ENCODE data around the gene DSG1.
"Not testable (repeated sequence)": the region's sequence is repeated elsewhere in the genome, so short reads cannot be mapped to it uniquely, and the experiment has no call there.

The DSG1 gene

DNA sequence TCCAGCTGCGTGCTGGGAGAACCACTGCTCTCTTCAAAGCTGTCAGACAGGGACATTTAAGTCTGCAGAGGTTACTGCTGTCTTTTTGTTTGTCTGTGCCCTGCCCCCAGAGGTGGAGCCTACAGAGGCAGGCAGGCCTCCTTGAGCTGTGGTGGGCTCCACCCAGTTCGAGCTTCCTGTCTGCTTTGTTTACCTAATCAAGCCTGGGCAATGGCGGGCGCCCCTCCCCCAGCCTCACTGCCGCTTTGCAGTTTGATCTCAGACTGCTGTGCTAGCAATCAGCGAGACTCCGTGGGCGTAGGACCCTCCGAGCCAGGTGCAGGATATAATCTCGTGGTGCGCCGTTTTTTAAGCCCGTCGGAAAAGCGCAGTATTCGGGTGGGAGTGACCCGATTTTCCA, 35.4 kb downstream of the DSG1 start:
- DNase-seq (ENCODE audit: low spot score): not testable (repeated sequence)

DNA sequence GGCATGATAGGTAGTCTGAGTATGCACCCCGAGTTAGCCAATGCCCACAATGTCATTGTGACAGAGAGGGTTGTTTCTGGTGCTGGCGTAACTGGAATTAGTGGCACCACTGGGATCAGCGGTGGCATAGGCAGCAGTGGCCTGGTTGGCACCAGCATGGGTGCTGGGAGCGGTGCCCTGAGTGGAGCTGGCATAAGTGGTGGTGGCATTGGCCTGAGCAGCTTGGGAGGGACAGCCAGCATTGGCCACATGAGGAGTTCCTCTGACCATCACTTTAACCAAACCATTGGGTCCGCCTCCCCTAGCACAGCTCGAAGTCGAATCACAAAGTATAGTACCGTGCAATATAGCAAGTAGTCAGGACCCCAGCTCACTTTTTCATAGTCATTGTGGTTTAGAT, 37.0 kb downstream of the DSG1 start:
- DNase-seq (ENCODE audit: low spot score): no peak

DNA sequence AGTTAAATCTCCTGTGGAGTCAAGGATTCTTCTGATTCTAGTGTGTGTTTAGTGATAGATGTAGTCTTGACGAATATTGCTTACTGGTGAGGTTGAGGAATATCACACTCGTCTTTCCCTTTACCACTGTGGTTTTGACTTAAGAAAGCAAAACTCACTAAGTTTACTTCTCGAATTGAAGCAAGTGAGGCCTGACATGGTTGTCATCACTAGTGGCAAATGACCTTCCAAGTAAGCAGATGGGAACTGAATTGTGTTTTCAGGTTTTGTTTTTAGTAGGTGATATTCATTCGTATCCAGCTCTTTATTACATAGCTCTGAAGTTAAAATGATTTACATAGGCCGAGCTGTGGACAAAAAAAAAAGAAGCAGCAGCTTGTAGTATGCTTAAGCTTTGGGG, 38.1 kb downstream of the DSG1 start:
- DNase-seq (ENCODE audit: low spot score): no peak

DNA sequence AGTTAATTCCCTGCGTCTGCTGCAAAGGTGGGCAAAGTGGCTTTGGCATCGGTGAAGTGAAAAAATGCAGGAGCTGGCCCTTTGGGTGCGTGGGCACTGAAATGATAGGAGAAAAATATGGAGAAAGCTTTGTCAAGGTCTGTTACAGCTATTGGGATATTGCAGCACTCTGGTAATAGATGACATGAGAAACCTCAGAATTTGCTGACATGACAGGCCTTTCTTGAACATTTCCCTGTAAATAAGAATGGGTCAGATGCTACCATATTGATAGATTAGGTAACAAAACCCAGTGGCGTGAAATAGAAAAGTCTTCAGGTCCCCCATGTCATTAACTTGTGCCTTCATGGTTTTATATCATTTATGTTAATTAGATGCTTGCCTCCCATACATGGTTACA, 46.2 kb downstream of the DSG1 start:
- no peak for DNase-seq (ENCODE audit: low spot score)

DNA sequence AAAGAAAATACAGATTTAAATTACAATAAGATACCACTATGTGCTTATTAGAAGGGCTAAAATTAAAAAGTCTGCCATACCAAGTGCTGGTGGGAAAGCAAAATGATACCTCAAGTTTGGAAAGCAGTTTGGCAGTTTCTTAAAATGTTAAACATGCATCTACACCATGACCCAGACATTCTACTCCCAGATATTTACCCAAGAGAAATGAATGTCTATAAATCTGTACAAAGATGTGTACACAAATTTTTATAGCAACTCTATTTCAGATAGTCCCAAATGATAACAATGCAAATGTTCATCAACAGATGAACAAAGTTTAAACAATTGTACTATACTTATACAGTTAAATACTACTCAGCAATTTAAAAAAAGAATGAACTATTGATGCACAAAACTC, 51.5 kb downstream of the DSG1 start:
- no peak for DNase-seq (ENCODE audit: low spot score)

DNA sequence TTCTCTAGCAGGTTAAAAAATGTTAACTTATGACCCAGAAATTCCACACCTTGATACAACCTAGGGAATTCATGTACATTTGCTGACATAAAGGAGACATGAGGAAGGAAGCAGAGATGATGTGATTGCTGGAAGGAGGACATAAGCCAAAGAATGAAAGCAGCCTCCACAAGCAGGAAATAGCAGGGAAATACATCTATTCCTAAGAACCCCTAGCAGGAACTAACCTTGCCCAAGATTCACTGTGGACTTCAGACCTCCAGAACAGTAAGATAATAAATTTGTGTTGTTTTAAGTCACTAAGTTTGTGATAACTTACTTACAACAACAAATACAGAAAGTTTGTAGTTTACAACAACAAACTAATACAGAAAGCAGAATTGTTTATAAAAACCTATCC, 54.0 kb downstream of the DSG1 start:
- DNase-seq (ENCODE audit: low spot score): no peak

DNA sequence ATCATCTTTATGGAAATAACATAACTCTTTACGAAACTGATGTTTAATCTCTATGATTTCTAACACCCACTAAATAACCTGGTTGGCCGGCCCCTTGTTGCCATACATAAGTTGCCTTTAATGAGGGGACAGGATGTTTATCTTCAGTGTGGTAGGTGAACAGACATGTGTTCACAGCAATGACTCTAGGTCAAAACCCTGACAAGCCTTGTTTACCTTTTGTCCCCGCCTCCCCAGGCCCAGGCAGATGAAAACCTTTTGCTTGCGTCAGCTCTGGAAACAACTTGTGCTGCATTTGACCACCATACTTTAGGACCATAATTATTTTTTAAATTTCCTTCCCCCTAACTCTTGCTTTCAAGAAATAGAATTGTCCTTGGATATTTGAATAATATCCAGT, 55.7 kb downstream of the DSG1 start:
- no peak for DNase-seq (ENCODE audit: low spot score)

DNA sequence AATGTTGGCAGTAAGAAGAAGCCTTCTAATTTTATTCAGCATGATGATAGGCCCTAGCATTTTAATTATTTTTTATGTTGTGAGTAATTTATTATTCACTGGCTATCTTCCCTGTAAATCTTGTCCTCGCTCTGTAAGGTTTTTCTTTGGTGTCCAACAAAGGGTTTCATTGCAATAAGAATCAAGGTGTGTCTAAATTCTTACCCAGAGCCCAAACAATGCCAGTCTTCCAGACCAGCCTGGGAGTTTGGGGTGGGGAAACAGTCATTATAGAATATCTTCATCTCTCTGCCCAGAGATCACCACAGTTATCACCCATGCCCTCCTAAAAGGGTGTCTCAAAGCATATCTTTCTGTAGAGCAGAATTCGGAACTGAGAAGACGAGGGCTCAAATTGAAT, 58.5 kb downstream of the DSG1 start, which contains the start of gene DSG4:
Gene DSG4, plus strand, starts transcription at position 301 of the 400 bp plus-strand sequence. CDS start 135 bp downstream, outside the sequence.
- no peak for DNase-seq (ENCODE audit: low spot score)

DNA sequence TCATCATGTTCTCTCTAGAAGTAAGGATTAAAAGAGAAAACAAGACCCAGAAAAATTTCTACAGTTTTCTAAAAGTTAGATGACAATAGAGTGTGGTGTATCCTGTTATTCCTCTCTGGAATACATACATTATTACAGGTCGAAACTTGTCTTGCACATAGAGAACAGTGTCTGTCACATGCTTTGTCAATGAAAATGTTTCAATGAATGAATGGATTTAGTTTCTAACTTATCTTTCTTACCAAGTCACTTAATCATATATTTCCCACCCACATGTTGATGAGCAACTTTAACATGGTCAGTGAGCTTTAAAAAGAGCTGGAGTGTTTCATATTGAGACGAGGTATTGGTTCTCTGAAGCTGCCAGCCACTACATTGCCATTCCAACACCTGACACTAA, 63.0 kb downstream of the DSG1 start:
- no peak for DNase-seq (ENCODE audit: low spot score)

DNA sequence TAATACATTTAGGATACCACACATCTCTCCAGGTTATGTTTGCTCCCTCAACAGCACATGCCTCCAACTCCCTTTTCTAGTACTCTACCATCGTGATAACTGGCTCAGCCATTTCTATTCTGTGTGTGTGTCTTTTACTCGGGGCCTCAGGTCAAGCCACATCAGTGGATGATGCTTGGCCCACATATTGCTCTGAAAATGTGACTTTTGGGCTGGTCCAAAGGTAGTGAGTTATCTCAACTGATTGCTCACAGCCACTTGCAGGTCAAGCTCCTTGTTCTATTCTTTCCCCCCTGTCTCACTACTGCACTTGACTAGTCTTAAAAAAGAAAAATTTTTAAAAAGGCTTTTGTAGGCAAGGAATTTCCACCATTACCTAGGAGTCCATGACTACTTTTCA, 64.1 kb downstream of the DSG1 start:
- no peak for DNase-seq (ENCODE audit: low spot score)

DNA sequence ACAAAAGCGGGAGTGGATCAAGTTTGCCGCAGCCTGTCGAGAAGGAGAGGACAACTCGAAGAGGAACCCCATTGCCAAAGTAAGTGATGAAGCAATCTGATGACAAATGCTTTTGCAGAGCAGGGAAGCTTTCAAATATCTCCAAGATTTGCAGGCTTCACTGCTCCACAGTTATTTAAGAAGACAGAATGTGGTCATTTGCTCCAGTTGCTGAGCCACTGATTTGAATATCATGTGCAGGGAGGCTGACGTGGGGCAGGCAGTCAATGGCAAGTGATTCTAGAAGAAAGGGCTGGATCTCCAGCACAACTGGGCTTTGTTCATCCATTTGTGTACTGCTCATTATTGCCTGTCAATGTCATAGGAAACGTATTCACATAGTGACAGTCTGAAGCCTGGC, 68.8 kb downstream of the DSG1 start:
- DNase-seq (ENCODE audit: low spot score): no peak

DNA sequence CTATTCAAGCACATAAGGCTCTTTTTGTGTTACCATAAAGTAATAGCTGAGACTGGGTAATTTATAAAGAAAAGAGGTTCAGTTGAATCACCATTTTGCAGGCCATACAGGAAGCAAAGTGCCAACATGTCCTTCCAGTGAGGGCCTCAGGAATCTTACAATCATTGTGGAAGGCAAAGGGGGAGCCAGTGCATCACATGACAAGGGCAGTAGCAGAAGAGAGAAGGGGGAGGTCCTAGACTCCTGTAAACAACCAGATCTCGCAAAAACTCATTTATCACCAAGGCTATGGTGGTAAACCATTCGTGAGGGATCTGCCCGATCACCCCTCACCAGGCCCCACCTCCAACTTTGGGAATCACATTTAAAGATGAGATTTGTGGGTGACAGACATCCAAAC, 75.3 kb downstream of the DSG1 start:
- DNase-seq (ENCODE audit: low spot score): no peak

DNA sequence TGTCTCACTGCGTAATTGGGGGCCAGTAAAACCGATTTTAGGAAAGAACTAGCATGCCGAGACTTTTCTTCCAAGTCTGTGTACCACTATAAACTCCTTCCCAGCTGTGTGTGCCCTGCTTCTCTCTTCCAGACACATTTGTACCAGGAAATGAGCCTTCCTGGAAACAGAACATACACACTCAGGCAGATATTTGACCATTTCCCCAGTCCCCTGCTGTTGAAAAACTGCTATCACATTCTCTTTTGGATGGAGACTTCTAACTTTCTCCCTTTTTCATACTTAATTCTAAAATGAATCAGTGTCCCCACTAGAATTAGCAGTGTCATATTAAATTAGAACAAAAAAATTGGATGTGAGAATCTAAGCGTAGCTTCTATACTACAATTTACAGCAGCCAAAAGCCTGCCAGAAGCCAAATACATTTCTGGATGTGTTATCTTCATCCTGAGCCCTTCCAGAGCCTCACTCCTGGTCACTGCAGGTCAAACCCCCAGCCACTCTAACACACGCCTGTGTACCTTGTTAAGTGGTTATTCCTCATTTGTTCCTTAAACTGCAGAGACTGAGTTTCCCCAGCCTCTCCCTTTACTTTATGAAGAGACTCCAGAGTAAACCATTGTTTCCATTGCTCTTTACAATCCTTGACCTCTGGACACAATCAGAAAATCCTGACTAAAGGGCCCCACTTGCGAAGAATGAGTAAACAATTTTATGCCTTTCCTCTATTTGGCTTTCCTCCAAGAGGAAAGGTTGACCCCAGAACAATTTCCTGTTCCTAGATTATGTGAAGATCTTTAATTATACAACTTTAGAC, 79.0 kb downstream of the DSG1 start:
- no peak for DNase-seq (ENCODE audit: low spot score)

DNA sequence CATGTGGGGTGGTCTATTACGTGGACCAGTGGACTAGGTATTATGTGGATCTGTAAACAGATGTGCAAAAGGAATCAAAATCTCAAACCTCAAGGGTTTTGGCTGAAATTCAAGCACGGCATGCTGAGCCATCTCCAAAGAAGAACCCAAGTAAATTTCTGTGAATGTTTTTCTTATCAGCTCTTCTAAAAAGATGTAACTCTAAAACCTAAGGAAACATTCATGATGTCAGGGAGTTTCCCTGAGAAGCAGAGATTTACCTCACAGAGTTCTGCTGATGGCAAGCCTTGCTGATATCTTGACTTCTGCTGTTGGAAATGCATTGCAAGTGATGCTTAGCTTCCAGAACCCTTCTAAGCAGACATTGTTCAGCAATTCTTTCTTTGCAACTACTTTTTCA, 80.2 kb downstream of the DSG1 start:
- no peak for DNase-seq (ENCODE audit: low spot score)

DNA sequence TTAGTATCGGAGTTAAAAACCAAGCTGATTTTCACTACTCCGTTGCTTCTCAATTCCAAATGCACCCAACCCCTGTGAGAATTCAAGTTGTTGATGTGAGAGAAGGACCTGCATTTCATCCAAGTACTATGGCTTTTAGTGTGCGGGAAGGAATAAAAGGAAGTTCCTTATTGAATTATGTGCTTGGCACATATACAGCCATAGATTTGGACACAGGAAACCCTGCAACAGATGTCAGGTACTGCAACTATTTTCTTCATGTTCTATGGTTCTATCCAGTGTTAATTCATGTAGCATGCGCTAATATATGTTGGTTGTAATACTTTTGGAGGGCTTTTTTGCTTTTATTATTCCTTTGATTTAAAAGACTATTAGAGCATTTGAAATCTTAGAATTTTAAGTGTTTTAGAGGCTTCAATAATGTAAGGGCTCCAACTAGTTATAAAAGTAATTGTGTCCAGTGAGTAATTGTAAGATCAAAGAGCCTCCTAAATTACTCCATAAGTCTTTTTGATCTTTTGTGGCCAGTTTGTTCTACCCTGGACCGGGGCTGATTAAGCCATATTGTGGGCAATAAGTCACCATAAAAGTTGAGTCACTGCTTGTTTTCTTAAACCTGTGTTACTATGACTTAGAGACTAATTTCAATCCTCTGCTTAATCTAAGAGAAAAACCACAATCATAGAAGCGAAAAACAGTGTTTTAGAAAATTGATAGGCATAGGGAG, 81.5 kb downstream of the DSG1 start:
- DNase-seq (ENCODE audit: low spot score): no peak

DNA sequence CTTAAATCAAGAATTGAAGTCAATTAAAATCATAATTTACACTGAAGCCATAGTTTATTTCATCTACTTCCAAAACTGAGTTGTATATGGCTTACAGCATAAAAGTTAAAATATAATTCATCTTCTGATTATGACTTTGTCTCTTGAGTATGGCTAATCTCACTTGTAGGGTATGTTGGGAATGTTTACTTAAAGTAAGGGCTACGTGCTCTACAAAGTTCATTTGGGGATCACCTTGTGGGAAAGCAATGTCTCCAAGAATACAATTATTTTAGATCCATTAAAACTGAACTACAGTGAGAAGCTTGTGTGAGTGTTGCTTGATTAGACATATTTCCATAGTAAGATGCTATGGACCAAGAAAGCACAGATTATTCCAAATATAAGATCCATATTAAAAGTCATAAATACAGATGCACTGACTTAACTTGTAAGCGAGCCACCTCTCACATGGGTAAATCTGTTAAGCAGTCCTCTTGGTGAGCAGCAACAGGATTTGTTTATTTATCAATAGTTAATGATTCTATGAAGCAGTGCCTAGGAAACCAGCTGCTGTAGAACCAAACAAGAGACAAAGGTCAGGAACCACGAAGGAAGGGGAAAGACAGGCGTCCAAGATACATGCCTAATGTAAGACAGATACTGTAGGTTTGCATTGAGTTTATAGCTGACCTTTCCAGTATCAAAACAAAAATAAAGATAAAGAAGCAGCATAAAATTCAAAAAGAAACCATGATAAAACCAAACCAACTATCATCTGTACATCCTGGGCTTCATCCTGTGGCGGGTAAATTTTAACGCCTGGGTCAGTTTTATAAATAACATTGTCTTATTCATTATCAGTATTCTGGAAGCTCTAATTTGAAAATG, 83.4 kb downstream of the DSG1 start:
- DNase-seq (ENCODE audit: low spot score): no peak

DNA sequence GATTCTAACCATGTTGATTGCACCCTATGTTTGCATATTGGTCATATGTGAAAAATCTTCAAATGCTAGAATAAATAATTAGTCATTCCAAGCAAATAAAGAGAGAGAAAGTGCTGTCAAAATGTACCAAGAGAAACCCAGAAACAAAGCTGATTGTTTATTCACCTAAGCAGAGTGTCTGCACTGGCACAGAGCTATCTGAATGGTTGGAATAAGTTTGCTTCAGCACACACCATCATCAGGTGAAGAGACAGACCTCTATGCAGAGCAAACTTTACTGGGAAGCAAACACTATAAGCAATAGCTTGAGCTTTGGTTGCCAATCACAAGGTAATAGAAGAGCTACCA, 84.0 kb downstream of the DSG1 start:
- DNase-seq (ENCODE audit: low spot score): no peak

DNA sequence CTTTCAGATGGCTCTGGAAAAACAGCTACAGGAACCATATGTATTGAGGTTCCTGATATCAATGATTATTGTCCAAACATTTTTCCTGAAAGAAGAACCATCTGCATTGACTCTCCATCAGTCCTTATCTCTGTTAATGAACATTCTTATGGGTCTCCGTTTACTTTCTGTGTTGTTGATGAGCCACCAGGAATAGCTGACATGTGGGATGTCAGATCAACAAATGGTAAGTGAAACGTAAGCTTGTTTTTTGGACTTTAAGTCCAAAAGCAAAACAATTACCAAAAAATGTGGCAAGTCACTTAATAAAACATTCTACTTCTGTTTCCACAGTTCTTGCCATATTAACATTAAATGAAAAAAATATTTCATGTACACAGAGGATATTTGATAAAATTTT, 85.4 kb downstream of the DSG1 start:
- no peak for DNase-seq (ENCODE audit: low spot score)

Data from CD4-positive, alpha-beta T cell treated with Interleukin-2 at 100 ng/mL for 4 hours (primary cell).